Measurements from ENCODE around the gene CYP4F3. TPM values are rescaled to one million over a fixed set of nuclear protein-coding genes. Genes with fewer than 3 reads are reported as not detected.

CYP4F3 gene
- total and polyA plus RNA-seq, 2 experiments from 2014 or later, result not detected

DNA sequence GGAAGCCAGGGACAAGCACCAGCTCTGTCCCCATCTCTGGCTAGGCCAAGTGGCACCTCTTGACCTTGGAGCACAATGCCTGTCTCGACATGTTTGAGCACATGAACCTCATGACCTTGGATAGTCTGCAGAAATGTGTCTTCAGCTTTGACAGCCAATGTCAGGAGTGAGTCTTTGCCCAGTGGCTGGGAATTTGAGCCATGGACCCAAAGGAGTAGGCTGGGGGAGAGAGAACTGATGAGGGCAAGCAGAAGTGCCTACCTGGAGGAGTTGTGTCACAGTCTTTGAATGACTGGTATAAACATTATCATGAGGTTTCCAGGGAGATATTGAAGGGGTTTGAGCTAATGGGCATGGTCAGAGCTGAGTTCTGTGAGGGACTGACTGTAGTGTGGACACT, 25.5 kb downstream of the CYP4F3 start:
- Histone ChIP-seq H3K27me3 (no peaks in the 10 kb centered on the region), H3K4me3 (no peak overlapping the region), H3K27ac (no peak overlapping the region), H3K4me1 (ENCODE audit: low read depth) (no peaks in the 10 kb centered on the region), H3K9me3 (ENCODE audit: low read depth) (no peaks in the 10 kb centered on the region), H3K36me3 (no peaks in the 10 kb centered on the region)
- DNase-seq (ENCODE audit: low read depth in 1 of 2, low spot score in 1 of 2), result no peak
- TF ChIP-seq, protein P1, sequence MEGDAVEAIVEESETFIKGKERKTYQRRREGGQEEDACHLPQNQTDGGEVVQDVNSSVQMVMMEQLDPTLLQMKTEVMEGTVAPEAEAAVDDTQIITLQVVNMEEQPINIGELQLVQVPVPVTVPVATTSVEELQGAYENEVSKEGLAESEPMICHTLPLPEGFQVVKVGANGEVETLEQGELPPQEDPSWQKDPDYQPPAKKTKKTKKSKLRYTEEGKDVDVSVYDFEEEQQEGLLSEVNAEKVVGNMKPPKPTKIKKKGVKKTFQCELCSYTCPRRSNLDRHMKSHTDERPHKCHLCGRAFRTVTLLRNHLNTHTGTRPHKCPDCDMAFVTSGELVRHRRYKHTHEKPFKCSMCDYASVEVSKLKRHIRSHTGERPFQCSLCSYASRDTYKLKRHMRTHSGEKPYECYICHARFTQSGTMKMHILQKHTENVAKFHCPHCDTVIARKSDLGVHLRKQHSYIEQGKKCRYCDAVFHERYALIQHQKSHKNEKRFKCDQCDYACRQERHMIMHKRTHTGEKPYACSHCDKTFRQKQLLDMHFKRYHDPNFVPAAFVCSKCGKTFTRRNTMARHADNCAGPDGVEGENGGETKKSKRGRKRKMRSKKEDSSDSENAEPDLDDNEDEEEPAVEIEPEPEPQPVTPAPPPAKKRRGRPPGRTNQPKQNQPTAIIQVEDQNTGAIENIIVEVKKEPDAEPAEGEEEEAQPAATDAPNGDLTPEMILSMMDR (IDR thresholded peaks at IDR 0.05; ENCODE audit: low read depth, low read length), result no peak

DNA sequence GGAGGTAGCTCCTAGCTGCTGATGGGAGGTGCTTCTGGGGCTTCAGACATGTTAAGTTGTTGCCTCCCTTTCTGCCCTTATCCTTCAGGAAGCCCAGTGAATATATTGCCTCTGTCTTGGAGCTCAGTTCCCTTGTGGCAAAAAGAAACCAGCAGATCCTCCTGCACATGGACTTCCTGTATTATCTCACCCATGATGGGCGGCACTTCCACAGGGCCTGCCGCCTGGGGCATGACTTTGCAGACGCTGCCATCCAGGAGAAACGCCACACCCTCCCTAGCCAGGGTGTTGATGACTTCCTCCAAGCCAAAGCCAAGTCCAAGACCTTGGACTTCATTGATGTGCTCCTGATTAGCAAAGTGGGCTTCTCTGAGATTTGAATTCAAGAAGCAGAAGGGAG, 26.2 kb downstream of the CYP4F3 start:
- Histone ChIP-seq H3K36me3 (no peaks in the 10 kb centered on the region), H3K4me3 (no peak overlapping the region), H3K4me1 (ENCODE audit: low read depth) (no peaks in the 10 kb centered on the region), H3K27ac (no peak overlapping the region), H3K9me3 (ENCODE audit: low read depth) (no peaks in the 10 kb centered on the region), H3K27me3 (no peaks in the 10 kb centered on the region)
- DNase-seq (ENCODE audit: low read depth in 1 of 2, low spot score in 1 of 2), result no peak
- TF ChIP-seq, protein P1 (IDR thresholded peaks at IDR 0.05; ENCODE audit: low read depth, low read length), result no peak

DNA sequence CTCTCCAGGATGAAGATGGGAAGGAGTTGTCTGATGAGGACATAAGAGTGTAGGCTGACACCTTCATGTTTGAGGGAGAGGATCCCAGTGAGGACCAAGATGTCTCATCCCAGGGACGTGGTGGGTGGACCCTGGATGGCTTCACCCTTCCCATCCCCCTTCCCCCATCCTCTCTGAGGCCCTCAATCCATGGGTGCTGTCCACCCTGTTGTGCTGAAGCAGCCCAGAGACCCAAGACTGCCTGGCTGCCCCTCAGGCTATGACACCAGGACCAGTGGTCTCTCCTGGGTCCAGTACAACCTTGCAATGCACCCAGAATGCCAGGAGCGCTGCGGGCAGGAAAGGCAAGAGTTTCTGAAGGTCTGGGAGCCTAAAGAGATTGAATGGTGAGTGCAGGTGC, 28.7 kb downstream of the CYP4F3 start:
- Histone ChIP-seq H3K4me1 (ENCODE audit: low read depth) (no peaks in the 10 kb centered on the region), H3K9me3 (ENCODE audit: low read depth) (no peaks in the 10 kb centered on the region), H3K27ac (no peak overlapping the region), H3K27me3 (no peaks in the 10 kb centered on the region), H3K4me3 (no peak overlapping the region), H3K36me3 (no peaks in the 10 kb centered on the region)
- TF ChIP-seq, protein P1 (IDR thresholded peaks at IDR 0.05; ENCODE audit: low read depth, low read length), result no peak
- no peak for DNase-seq (ENCODE audit: low read depth in 1 of 2, low spot score in 1 of 2)

DNA sequence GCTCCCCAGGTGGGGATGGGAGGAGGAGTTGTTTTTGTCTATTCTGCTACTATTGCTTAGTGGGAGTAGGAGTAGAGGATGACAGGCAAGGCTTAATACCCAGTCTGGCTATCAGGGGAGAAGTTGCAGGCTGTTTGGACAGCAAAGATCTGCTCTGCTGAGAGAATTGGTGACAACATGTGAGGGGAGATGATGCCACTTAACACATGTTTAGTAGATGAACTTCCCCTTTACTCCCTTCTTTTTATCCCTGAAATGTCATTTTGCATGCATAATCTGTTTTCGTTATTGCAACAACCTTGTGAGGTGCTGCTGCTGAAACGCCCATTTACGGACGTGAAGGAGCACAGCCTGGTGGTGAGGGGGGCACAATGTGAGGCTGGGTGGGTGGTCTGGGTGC, 29.2 kb downstream of the CYP4F3 start:
- H3K27me3 ChIP-seq, result no peaks in the 10 kb centered on the region
- H3K27ac ChIP-seq, result no peak overlapping the region
- no peak overlapping the region for H3K4me3 ChIP-seq
- DNase-seq (ENCODE audit: low read depth in 1 of 2, low spot score in 1 of 2), result no peak
- no peaks in the 10 kb centered on the region for H3K9me3 ChIP-seq (ENCODE audit: low read depth)
- H3K4me1 ChIP-seq (ENCODE audit: low read depth), result no peaks in the 10 kb centered on the region
- H3K36me3 ChIP-seq, result no peaks in the 10 kb centered on the region
- TF ChIP-seq, protein P1 (IDR thresholded peaks at IDR 0.05; ENCODE audit: low read depth, low read length), result no peak

DNA sequence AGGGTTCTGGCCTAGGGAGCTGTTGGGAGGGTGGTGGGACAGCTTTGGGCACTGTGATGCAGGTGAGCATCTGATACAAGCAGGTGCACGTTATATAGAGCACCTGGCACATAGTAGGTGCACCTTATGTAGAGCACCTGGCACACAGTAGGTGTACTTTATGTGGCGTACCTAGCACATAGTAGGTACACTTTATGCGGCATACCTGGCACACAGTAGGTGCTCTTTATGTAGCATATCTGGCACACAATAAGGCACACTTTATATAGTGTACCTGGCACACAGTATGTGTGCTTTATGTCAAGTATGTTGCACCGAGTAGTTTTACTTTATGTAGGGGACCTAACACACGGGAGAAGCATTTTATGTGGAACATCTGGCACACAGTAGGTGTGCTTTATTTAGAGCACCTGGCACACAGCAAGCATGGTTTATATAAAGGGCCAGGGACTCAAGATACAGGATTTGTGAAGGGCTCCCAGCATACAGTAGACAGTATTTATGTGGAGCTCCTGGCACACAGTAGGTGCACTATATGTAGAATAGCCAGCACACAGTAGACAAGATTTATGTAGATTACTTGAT, 30.6 kb downstream of the CYP4F3 start:
- no peak overlapping the region for H3K27ac ChIP-seq
- H3K9me3 ChIP-seq (ENCODE audit: low read depth), result no peaks in the 10 kb centered on the region
- no peak overlapping the region for H3K4me3 ChIP-seq
- no peaks in the 10 kb centered on the region for H3K4me1 ChIP-seq (ENCODE audit: low read depth)
- H3K27me3 ChIP-seq, result no peaks in the 10 kb centered on the region
- no peak for DNase-seq (ENCODE audit: low read depth in 1 of 2, low spot score in 1 of 2)
- TF ChIP-seq, protein P1 (IDR thresholded peaks at IDR 0.05; ENCODE audit: low read depth, low read length), result no peak
- no peaks in the 10 kb centered on the region for H3K36me3 ChIP-seq
